Stimulated activated CD8-positive, alpha-beta memory T cell treated with anti-CD3 and anti-CD28 coated beads, Interleukin-15, amount 100 ng/mL, for 1 hour (primary cell): ENCODE results near the gene TMEM145.
"Not testable (repeated sequence)": the region's sequence is repeated elsewhere in the genome, so short reads cannot be mapped to it uniquely, and the experiment has no call there.

ENCODE experiments used
- DNase-seq: peaks from one replicate; pipeline ENCODE4 v3.0.0-alpha.2; 2020; ENCODE audit warnings: low read depth

The TMEM145 gene

GRCh38 chr19:42313840-42314755 is 989 bp downstream of the TMEM145 start:
- DNase-seq, result no peak

- DNase-seq, result no peak
Measured at GRCh38 chr19:42315024-42315423, 1.9 kb downstream of the TMEM145 start.

GRCh38 chr19:42316223-42317211 is 3.4 kb downstream of the TMEM145 start:
- no peak for DNase-seq

GRCh38 chr19:42317535-42317934 is 4.4 kb downstream of the TMEM145 start:
- DNase-seq, result no peak

- DNase-seq, result no peak
Measured at GRCh38 chr19:42322305-42322704, 9.2 kb downstream of the TMEM145 start.

GRCh38 chr19:42323473-42323851 is 10.4 kb downstream of the TMEM145 start:
- no peak for DNase-seq

GRCh38 chr19:42323852-42324654 is 10.9 kb downstream of the TMEM145 start:
- DNase-seq, result no peak

- no peak for DNase-seq
Measured at GRCh38 chr19:42324655-42325307, 11.7 kb downstream of the TMEM145 start.

GRCh38 chr19:42325308-42325895 is 12.3 kb downstream of the TMEM145 start, which contains the start of gene MEGF8:
Gene MEGF8 (plus strand): TSS chr19:42325635. CDS start chr19:42326244, 609 bp downstream.
- DNase-seq, result peak; percentile 98

- DNase-seq, result no peak
Measured at GRCh38 chr19:42325896-42326771, 13.0 kb downstream of the TMEM145 start.

- no peak for DNase-seq
Measured at GRCh38 chr19:42326969-42327368, 13.9 kb downstream of the TMEM145 start.

- DNase-seq, result no peak
Measured at GRCh38 chr19:42327381-42327780, 14.3 kb downstream of the TMEM145 start.

- DNase-seq, result no peak
Measured at GRCh38 chr19:42328106-42328505, 15.0 kb downstream of the TMEM145 start.

GRCh38 chr19:42328854-42329253 is 15.7 kb downstream of the TMEM145 start:
- no peak for DNase-seq

GRCh38 chr19:42330241-42330711 is 17.2 kb downstream of the TMEM145 start:
- DNase-seq, result no peak

- not testable (repeated sequence) for DNase-seq
Measured at GRCh38 chr19:42331333-42331732, 18.2 kb downstream of the TMEM145 start.

- no peak for DNase-seq
Measured at GRCh38 chr19:42332059-42332458, 18.9 kb downstream of the TMEM145 start.

GRCh38 chr19:42333018-42333417 is 19.9 kb downstream of the TMEM145 start:
- DNase-seq, result no peak

GRCh38 chr19:42333975-42334696 is 21.0 kb downstream of the TMEM145 start:
- DNase-seq, result no peak
